Right atrium auricular region (tissue), 2 donors: ENCODE measurements around the gene CYP2W1. TPM values are rescaled to one million over a fixed set of nuclear protein-coding genes. Genes with fewer than 3 reads are reported as not detected.
A peak's percentile ranks its signal among the peaks of the same experiment; 100 is the strongest.

Experiments used
- DNase-seq: peaks from one replicate; pipeline ENCODE4 v3.0.0-alpha.2; 2019; ENCODE audit warnings: low spot score
- H3K27ac ChIP-seq, 2 donors: fragments of 200-600 bp; sonication (generic); 1 replicate in 1 of 2; 2 replicates in 1 of 2; pipeline ENCODE4 v1.5.1; 2016 to 2019
- H3K27me3 ChIP-seq, 2 donors: fragments of 200-600 bp; sonication (generic); one replicate each; pipeline versions ENCODE4 v1.5.1 to v1.6.0; 2017 to 2019
- H3K36me3 ChIP-seq: fragments of 200-600 bp; sonication (generic); one replicate; pipeline ENCODE4 v1.5.1; 2016
- H3K4me1 ChIP-seq, 2 donors: fragments of 200-600 bp; sonication (generic); one replicate each; pipeline versions ENCODE4 v1.5.1 to v1.6.0; 2017 to 2019
- H3K4me3 ChIP-seq, 2 donors: fragments of 200-600 bp; sonication (generic); 1 replicate in 1 of 2; 2 replicates in 1 of 2; pipeline ENCODE4 v1.5.1; 2017 to 2019; ENCODE audit warnings: mild to moderate bottlenecking in 1 of 2, moderate library complexity in 1 of 2
- H3K9me3 ChIP-seq, 2 donors: fragments of 200-600 bp; sonication (generic); one replicate each; pipeline ENCODE4 v1.5.1; 2019
- total RNA-seq, 2 donors: library from RNA; depleted of rRNA; stranded (reverse); fragments of >200 nt; gene quantifications; one replicate each; pipeline ENCODE4 v1.1.0, GENCODE V29; 2016
- TF ChIP-seq, protein P1 (sequence below), 2 donors: fragments of 200-600 bp; sonication (generic); IDR thresholded peaks; one replicate each; pipeline ENCODE4 v1.5.1; 2019; ENCODE audit warnings: antibody characterized with exemption in 2 of 2

The CYP2W1 gene
- total RNA-seq, 2 donors from 2014 or later, result not detected

DNA sequence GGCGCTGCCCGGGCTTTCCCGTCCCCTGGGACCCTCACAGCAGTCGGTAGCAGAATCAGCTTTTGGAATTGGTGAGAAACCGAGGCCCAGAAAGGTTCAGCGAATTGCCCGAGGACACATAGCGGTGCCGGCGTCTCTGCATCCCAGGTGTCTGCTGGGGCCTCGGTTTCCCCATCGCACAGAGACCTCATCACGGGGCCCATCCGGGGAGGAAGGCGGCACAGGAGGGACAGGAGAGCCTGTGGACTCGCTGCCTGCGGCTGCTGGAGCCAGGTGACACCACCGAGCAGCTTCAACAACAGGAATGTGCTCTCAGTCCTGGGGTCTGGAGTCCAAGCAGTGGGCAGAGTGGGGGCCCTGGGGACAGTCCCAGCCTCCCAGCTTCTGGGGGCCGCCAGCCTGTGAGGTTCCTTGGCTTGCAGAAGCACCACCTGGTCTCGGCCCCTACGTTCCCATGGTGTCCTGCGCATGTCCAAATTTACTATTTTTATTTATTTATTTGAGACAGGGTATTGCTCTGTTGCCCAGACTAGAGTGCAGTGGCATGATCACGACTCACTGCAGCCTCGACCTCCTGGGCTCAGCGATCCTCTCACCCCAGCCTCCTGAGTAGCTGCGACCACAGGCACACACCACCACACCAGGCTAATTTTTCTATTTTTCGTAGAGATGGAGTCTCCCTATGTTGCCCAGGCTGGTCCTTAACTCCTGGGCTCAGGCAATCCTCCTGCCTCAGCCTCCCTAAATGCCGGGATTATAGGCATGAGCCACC lies 7.1 kb upstream of the CYP2W1 start:
- DNase-seq, result no peak

GRCh38 chr7:976901-977325 lies 6.1 kb upstream of the CYP2W1 start:
- TF ChIP-seq, protein P1, sequence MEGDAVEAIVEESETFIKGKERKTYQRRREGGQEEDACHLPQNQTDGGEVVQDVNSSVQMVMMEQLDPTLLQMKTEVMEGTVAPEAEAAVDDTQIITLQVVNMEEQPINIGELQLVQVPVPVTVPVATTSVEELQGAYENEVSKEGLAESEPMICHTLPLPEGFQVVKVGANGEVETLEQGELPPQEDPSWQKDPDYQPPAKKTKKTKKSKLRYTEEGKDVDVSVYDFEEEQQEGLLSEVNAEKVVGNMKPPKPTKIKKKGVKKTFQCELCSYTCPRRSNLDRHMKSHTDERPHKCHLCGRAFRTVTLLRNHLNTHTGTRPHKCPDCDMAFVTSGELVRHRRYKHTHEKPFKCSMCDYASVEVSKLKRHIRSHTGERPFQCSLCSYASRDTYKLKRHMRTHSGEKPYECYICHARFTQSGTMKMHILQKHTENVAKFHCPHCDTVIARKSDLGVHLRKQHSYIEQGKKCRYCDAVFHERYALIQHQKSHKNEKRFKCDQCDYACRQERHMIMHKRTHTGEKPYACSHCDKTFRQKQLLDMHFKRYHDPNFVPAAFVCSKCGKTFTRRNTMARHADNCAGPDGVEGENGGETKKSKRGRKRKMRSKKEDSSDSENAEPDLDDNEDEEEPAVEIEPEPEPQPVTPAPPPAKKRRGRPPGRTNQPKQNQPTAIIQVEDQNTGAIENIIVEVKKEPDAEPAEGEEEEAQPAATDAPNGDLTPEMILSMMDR (IDR thresholded peaks at IDR 0.05), result no peak
- Histone ChIP-seq H3K9me3 (no peaks in the 10 kb centered on the region), H3K4me3 (no peak overlapping the region), H3K27me3 (no peaks in the 10 kb centered on the region), H3K27ac (no peak overlapping the region), H3K36me3 (peaks cover 12% of the 10 kb centered on the region), H3K4me1 (peaks cover 0 to 30% of the 10 kb centered on the region in 2 donors)
- DNase-seq, result no peak

More for the DNA sequence above, 7.1 kb upstream of the CYP2W1 start:
- Histone ChIP-seq H3K36me3 (peaks cover 13% of the 10 kb centered on the region), H3K27me3 (no peaks in the 10 kb centered on the region), H3K27ac (peak overlapping the region in 1 of 2 donors; percentile 98), H3K9me3 (no peaks in the 10 kb centered on the region), H3K4me3 (peak overlapping the region; percentile 98 to 100), H3K4me1 (peaks cover 0 to 30% of the 10 kb centered on the region in 2 donors)
- TF ChIP-seq, protein P1 (IDR thresholded peaks at IDR 0.05), result no peak

- H3K9me3 ChIP-seq, result no peaks in the 10 kb centered on the region
- no peak for DNase-seq
- H3K27ac ChIP-seq, result no peak overlapping the region
- H3K4me3 ChIP-seq, result no peak overlapping the region
- peaks cover 0 to 27% of the 10 kb centered on the region in 2 donors for H3K4me1 ChIP-seq
- TF ChIP-seq, protein P1 (IDR thresholded peaks at IDR 0.05), result no peak
- H3K27me3 ChIP-seq, result no peaks in the 10 kb centered on the region
- H3K36me3 ChIP-seq, result peaks cover 7% of the 10 kb centered on the region
Observed at GRCh38 chr7:977326-978048, 5.5 kb upstream of the CYP2W1 start.

GRCh38 chr7:978049-978346 lies 5.0 kb upstream of the CYP2W1 start:
- H3K27ac ChIP-seq, result no peak overlapping the region
- no peak overlapping the region for H3K4me3 ChIP-seq
- DNase-seq, result no peak
- peaks cover 2% of the 10 kb centered on the region for H3K36me3 ChIP-seq
- H3K9me3 ChIP-seq, result no peaks in the 10 kb centered on the region
- no peaks in the 10 kb centered on the region for H3K27me3 ChIP-seq
- H3K4me1 ChIP-seq, result peaks cover 0 to 22% of the 10 kb centered on the region in 2 donors
- TF ChIP-seq, protein P1 (IDR thresholded peaks at IDR 0.05), result no peak

GRCh38 chr7:978416-979091 lies 4.4 kb upstream of the CYP2W1 start:
- no peak for DNase-seq
- H3K27me3 ChIP-seq, result no peaks in the 10 kb centered on the region
- H3K9me3 ChIP-seq, result no peaks in the 10 kb centered on the region
- no peak overlapping the region for H3K27ac ChIP-seq
- no peak overlapping the region for H3K4me3 ChIP-seq
- TF ChIP-seq, protein P1 (IDR thresholded peaks at IDR 0.05), result no peak
- no peaks in the 10 kb centered on the region for H3K36me3 ChIP-seq
- peaks cover 0 to 16% of the 10 kb centered on the region in 2 donors for H3K4me1 ChIP-seq
